Cerebellar cortex (tissue), 1 donor: ENCODE results near the gene EEPD1.
"Not testable (repeated sequence)": the region's sequence is repeated elsewhere in the genome, so short reads cannot be mapped to it uniquely, and the experiment has no call there.

Experiments used
- DNase-seq: peaks from one replicate; pipeline ENCODE4 v3.0.0-alpha.2; 2015; ENCODE audit warnings: low spot score

Gene EEPD1

DNA sequence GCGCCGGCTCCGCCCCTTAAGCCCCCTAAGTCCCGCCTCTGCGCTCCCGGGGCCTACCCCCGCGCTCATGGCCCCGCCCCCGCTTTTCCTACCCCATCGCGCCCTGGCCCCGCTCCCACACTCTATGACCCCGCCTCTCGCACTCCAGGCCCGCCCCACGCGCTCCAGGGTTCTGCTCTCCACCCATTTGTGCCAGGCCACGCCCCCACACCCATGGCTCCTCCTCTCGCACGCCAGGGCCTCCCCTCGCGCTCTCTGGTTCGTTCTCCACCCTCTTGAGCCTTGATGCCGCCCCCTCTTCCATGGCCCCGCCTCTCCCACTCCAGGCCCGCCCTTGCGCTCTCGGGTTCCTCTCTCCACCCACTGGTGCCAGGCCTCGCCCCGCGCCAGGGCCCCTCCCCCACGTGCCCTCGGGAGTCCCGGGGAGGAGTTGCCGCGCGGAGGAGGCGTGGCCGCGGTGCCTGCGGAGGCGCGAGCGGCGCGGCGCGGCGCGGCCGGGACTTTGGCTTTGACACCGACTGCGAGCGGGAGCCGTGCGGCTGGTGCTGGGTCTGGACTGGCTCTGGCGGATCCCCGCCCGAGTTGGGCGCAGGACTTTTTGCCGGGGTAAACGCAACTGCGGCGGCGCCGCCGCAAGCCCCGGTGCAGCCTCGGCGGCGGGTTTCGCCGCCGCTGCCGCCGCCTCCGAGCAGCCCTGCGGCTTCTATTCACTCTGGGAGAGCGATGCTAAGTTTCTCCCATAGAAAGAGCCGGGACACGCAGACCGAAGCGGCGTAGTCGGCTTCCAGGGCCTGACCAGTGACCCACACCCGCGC lies at the start of gene EEPD1:
Gene EEPD1 (plus strand): TSS at position 499 of the 815 bp plus-strand sequence. CDS start 1,071 bp downstream, outside the sequence.
- DNase-seq: peak; percentile 99

DNA sequence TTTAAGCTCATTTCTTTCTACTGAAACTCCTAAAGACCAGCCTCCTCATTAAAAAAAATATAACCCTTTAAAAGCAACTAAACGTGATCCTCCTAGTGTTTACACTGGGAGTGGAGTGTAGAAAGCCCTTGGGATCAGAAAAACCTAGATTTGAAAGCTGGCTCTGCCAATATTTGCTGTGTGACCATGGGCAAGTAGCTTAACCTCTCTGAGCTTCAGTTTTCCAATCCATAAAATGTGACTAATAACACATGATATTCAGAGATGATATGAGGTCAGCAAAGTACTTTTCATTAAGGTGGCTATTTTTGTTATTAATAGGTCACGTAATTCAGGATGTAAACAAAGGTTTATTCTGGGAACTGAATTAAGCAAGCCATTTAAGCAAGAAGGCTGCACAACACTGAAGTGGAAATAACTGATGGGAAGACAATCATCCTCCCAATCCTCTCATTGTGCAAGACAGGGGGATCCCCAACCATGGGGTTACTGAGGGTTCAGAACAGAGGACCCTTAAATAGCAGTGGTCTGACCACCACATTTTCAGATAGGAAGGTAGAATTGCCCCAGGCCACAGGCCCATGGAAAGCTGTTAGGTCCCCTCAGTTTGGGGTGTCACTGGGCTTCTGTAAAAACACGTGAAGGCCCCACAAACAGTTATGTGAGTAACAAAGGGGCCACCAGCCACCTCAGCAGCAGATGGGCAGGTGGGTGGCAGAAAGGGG lies 49.1 kb upstream of the EEPD1 start:
- no peak for DNase-seq

DNA sequence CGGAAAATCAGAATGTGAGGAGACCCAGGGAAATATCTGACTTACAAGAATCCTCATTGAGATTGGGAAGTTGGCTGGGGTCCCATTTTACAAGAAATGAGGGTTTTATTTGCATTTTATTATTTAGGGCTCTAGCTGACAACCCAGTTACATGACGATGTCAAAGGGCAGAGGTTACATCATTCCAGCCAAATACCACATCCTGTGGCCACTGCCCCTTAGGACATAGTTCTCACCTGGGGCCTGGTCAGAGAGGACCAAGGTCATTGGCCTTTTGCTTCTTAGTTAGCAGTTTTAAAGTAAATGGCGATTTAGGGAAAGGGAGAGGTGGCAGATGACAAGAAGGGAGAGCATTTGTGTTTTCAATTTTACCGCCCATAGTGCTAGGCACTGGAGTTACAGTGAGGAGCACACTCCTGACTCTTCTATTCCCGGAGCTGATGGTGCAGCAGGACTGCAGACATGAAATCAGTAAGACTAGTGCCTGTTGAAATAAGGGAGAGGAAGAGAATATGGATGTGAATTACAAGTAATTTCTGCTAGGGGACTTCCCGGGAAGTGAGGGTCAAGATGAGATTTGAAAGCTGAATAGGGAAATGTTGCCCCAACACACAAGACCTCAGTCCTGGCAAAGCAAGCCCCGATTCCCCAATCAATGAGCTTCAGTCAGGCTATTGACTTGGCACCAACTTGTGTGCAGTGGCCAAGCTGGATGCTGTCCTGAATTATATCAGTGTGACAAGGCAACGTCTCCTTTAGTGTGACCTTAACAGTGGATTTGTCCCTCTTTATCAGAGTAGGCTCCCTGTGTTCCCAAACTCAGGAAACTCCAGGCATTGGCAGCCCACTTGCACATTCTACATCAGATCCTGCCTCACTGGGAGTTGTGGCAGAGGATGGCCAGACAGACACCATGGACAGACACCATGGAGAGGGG lies 45.8 kb upstream of the EEPD1 start:
- not testable (repeated sequence) for DNase-seq

DNA sequence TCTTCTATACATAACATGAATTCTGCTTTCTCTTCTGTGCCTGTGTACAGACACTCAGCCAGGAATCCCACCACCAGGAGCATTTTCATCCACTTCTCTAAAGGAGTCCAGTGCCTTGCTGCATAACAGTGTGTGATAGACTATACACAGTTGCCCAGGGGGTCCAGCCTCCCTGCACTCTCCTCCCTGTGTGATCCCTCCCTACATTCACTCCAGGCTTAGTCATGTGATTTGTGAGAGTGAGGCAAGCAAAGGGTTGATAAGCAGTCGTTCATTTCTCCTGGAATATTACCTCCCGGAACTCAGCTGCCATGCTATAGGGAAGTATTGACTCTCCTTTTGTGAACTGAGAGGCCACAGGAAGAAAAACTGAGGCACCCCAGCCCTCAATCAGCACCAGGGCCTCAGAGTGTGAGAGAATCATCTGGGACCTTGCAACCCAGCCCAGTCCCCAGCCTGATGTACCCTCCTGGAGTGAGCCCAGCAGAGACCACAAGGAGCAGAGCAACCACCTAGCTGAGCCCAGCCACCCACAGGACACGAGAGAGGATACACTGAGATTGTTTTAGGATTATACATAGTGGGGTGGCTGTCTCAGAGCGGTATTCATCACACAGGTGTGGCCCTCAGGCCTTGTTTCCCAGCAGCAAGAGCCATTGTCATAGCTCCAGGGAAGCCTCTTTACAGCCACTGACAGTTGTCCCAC lies 45.0 kb upstream of the EEPD1 start:
- no peak for DNase-seq

DNA sequence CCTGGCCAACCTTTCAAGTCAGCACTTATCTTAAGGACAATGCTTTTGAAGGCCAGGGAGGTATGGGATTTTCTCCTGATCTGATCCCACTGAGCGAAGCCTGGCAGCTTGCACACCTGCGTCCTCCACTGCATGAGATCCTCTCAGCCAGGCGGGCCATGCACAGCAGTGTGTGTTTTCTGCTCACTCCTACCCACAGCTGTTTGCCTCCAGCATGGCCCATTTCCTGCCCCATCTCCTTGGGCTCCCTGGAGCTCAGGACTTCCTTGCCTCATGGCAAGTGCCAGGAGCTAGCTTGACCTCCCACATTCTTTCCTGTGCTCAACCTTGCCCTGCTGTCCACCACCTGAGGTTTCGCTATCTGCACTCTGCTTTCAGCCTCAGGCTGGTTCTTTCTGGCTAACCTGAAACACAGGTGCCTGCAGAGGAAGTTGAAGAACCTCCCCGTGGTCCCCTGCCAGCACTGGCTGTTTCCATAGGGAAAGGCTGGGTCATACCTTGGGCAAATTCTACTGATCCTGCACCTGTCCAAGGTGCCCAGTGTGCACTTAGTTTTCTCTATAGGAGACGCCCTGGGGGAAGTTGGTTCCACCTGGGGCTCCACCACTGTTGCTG lies 43.9 kb upstream of the EEPD1 start:
- DNase-seq: no peak

DNA sequence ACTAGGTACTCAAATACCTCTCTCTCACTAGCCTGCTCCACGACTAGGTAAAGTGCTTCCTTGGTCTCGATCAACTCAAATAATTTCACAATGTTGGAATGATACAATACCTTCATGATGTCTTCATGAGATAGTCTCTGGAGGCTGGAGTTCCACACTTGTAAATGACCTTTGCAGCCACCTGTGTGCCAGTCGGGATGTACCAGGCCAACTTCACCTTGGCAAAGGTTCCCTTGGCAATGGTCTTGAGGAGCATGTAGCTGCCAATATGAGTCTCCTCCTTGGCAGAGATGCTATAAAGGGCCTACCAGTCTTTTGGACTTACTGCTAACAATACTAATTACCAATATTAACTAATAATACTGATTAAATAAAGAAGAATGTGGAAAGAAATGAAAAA lies 42.5 kb upstream of the EEPD1 start:
- no peak for DNase-seq

DNA sequence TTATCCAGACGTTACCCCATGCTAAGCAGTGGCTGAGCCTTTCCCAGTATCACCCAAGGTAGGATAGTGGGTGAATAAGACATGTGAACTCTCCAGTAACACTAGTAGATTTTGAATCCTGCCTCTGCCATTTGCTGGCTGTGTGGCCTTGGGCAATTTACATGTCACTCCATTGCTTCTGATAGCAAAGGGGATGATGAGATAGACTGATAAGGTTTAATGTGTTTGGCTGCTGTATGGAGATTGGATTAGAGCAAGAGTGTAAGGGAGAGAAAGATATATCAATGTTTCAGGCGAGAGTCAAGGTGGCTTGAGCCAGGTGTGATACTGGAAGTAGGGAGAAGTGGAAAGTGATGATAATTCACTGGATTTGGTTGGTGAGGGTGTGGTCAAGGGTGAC lies 40.1 kb upstream of the EEPD1 start:
- DNase-seq: no peak

DNA sequence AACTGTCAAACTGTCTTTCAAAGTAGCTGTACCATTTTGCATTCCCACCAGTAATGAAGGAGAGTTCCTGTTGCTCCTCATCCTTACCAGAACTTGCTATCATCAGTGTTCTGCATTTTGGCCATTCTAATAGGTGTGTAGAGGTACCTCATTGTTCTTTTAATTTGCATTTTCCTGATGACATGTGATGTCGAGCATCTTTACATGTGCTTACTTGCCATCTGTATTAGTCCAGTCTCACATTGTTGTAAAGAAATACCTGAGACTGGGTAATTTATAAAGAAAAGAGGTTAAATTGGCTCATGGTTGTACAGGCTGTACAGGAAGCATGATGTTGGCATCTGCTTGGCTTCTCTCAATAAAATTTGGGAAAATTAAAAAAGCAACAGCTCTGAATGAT lies 38.7 kb upstream of the EEPD1 start:
- DNase-seq: no peak

DNA sequence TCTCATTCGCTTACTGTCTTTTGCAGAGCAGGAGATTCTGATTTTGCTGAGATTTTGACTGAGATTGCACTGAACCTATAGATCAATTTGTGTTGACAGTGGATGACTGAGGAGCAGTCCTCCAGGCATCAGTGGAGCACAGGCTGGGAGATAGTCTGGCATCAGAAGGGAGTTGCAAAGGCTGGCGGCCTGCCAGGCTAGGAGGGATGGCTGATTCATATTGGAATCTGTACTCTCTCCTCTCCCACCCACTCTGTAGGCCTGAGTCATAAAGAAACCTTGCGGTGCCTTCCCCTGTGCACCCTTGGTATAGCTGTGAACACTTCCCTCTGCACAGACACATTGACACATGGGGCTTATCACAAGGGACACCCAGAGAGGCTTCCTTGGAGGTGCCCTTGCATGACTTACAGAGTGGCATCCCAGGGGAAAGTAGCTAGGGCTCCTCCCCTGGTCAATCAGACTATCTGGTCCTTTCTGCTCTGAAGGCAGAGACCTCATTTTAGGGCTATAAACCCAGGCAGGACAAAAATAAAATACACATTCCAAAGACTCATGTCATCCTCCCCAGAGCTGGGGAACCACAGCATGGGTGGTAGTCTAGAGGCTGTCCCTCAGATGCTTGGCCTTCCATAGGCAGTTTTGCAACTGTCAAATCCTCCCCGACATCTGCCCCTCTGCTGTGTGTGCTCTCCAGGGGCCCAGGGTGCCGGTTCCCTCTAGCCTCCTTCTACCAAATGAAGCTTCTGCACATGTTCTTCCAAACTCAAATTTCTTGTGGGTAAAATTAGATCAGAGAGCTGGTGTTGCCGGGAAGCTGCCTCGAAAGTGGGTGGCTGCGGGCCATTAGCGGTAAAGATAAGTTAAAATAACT lies 37.4 kb upstream of the EEPD1 start:
- no peak for DNase-seq

DNA sequence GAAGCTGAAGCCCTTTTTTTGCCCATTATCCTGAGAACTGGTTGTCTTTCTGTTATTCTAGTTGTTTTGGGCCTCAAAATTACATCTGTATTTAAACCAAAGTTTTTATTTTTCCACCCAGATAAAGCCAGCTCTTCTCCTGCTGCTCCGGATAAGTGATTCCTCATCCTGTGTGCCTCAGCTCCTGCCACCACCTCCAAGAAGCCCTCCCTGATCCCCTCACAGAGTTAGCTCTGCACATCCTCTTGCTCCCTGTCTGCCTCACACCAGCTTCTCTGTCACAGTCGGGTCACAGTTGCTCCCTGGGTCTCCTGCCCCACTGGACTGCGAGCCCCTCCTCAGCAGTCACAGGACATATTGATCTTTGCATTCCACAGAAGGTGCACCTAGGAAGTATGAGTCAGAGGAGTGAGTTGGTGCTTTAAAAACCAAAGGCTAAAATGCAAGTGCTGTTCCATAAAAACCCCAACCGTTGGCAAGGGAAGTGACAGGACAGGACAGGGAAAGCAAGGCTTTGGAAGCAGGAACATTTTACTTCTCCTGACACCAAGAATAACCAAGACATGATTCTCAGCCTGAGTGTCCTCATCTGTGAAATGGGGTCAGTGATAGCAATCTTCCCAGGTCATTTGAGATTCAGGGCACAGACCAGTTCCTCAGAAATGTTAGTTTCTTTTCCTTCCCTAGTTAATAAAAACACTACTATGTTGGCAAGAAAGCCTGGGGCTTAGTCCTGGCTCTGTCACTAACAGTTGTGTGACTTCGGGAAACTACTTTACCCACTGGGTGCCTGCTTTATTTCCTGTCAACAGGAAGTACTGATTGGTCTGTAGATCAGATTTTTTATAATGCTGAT lies 36.5 kb upstream of the EEPD1 start:
- no peak for DNase-seq

DNA sequence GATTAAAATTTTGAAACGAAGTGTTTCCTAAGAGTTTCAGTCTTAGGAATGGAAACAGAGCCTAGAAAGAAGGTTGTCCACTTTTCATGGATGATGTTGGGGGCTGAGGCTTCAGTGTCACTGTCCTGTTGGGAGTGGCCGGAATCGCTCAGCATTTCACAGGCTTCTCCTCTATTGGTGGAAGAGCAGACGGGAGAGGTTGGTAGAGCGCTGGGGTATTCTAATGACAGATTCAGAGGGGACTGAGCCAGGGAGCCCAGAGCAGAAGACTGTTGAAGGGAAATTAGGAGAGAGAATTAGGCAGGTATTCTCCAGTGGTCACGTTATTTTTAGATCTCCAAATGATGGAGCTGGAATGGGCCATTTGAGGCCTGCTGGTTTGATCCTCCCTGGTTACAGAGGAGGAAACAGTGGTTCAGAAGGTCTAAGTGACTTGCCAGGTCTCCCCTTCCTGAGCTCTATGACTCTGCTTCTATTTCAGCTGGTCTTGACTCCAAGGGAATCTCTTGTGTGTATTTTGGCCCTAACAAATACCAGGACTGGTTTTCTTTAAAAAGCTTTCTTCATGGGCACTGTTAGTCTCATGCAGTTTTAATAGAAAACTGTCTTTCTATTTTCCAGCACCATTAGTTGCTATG lies 35.7 kb upstream of the EEPD1 start:
- DNase-seq: no peak

DNA sequence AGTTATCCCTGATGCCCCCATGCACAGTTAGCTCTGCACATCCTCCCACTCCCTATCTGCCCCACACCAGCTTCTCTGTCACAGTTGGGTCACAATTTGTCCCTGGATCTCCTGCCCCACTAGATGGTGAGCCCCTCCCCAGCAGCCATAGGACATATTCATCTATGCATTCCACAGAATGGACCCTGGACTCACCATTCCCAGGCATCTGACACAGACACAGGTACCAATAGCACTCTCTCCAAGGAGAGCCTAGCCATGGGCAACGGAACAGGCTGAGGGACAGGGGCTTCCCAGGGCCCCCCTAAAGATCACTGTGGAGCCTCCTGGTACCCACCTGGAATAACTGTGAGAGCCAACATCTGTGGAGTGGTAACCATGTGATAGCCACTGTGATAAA lies 34.7 kb upstream of the EEPD1 start:
- no peak for DNase-seq

DNA sequence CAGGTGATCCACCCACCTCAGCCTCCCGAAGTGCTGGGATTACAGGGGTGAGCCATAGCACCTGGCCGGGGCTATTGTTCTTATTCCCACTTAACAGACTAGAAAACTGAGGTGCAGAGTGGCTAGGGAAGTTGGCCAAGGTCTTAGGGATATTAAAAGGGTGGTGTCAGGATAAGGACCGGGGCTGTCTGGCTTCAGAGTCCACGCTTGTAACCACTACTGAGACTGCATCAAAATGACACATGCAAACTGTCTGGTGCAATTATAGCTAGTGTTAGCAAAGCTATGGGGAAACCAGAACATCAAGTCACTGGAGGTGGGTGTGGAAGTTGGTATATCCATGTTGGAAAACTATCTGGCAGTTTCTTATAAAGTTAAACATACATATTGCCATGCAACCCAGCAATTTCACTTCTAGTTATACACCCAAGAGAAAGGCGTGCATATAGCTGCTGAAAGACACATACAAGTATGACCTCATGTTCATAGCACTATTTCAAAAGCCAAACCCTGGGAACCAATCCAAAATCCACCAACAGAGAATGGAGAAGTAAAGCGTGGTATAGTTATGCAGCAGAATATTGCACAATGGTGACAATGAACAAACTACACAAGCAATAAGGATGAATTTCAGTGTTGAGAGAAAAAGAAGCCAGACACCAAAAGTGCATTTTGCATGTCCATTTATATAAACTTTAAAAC lies 33.9 kb upstream of the EEPD1 start:
- DNase-seq: no peak

DNA sequence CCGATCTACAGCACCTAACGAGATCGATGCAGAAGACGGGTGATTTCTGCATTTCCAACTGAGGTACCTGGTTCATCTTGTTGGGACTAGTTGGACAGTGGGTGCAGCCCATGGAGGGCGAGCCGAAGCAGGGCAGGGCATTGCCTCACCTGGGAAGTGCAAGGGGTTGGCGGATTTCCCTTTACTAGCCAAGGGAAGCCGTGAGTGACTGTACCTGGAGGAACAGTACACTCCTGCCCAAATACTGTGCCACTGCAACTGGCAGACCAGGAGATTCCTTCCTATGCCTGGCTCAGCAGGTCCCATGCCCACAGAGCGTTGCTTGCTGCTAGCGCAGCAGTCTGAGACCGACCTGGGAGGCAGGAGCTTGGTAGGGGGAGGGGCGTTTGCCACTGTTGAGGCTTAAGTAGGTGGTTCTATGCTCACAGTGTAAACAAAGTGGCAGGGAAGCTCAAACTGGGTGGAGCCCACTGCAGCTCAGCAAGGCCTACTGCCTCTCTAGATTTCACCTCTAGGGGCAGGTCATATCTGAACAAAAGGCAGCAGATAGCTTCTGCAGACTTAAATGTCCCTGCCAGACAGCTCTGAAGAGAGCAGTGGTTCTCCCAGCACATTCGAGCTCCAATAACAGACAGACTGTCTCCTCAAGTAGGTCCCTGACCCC lies 32.9 kb upstream of the EEPD1 start:
- DNase-seq: not testable (repeated sequence)

DNA sequence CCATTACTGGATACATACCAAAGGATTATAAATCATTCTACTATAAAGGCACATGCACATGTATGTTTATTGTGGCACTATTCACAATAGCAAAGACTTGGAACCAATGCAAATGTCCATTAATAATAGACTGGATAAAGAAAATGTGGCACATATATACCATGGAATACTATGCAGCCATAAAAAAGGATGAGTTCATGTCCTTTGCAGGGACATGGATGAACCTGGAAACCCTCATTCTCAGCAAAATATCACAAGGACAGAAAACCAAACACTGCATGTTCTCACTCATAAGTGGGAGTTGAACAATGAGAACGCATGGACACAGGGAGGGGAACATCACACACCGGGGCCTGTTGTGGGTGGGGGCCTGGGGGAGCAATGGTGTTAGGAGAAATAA lies 27.4 kb upstream of the EEPD1 start:
- not testable (repeated sequence) for DNase-seq

DNA sequence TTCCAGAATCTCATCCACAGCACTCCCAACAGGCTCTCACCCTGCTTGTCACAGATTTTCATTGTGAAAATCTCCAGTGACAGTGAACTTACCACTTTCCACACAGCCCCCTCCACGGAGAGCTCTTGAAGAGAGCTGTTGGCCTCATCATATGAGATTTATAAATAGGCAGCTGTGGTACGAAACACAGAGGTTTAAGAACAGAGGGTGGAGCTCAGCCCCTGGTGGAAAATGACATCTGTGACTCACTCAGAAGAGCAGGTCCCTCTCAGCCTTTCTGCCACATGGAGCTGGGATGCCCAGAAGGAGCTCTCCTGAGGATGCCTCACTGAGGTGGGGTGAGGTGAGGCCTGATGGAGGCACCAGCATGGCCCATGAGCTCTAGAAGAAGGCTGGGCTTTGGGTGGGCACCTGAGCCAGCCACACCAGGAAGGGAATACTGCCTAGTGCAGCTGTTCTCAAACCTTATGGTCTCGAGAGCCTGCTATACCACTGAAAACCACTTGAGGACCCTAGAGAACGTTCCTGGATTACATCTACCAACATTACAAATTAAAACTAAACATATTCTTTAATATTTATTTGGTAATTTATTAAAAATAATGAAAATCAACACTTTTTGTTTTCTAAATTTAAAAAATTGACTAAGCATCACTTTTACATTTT lies 25.8 kb upstream of the EEPD1 start:
- DNase-seq: no peak

DNA sequence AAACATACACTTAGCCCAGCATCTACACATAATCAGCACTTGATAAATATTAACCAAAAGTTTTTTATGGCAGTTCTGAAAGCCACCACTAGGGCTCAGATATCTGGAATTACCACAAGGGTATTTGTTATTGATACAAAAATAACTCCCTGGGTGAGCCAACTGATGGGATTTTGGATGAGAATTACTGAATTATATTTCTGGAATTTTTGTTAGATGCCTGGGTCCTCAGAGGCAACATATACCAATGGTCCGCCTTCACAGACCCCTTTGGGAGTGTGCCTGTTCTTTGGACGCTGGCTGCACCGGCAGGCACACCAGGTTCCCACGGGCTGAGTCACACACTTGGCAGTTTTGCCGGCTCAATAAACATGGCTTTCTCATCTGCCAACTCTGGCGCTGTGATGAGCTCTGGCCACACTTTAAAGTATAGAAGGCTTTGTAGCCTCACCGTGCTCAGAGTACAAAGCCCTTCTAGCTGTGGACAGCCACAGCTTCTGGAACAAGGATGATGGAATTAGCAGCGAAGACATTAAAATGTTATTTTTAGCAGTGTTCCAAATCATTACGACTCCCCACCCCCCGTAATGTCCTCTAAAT lies 24.5 kb upstream of the EEPD1 start:
- peak; percentile 56 for DNase-seq
